ENCODE measurements around the gene TRIM7.

DNA sequence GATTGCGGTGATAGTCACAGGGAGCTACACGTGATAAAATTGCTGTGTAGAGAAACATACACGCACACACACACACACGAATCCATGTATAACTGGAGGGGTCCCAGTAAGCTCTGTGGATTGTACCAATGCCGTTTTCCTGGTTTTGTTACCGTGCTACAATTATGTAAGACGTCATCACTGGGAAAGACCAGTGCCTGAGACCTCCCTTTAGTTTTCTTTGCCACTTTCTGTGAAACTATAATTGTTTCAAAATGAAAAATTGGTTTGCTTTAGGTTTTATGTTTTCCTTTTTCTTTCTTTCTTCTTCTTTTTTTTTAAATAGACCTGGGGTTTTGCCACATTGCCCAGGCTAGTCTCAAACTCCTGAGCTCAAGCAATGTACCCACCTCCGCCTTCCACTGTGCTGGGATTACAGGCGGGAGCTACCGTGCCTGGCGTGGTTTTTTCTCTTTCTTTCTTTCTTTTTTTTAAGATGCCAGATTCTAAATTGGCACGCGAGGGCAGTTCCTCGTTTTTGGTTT is 36.3 kb downstream of the TRIM7 start:
- TF ChIP-seq POLR2A (IDR thresholded peaks at IDR 0.05), result no peak
- TF ChIP-seq, protein P1, sequence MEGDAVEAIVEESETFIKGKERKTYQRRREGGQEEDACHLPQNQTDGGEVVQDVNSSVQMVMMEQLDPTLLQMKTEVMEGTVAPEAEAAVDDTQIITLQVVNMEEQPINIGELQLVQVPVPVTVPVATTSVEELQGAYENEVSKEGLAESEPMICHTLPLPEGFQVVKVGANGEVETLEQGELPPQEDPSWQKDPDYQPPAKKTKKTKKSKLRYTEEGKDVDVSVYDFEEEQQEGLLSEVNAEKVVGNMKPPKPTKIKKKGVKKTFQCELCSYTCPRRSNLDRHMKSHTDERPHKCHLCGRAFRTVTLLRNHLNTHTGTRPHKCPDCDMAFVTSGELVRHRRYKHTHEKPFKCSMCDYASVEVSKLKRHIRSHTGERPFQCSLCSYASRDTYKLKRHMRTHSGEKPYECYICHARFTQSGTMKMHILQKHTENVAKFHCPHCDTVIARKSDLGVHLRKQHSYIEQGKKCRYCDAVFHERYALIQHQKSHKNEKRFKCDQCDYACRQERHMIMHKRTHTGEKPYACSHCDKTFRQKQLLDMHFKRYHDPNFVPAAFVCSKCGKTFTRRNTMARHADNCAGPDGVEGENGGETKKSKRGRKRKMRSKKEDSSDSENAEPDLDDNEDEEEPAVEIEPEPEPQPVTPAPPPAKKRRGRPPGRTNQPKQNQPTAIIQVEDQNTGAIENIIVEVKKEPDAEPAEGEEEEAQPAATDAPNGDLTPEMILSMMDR (IDR thresholded peaks at IDR 0.05), result no peak

Data from body of pancreas (tissue), 4 donors.